ENCODE data around the gene DAPK2.

Gene DAPK2

DNA sequence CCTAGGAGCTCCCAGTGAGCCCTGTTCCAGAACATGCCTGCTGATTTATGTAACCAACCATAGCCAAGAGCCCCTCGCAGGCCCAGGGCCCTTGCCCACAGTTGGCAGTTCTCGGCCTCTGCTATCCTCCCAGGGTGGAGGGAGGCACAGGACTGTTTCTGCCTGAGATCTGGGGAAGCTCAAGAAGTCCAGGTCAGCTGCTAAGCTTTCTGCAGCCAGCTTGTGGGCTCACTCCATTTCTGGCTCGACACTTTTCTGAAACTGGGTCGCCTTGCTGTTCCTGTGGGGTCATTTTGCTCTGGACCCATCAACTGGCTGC, 140.1 kb downstream of the DAPK2 start:
- H2BK5ac ChIP-seq (ENCODE audit: low read depth, low read length, poor library complexity, severe bottlenecking) = no peak overlapping the region
- H2BK12ac ChIP-seq (ENCODE audit: low read length in 2 of 2) = no peak overlapping the region
- H3K36me3 ChIP-seq (ENCODE audit: control insufficient read depth in 1 of 2, insufficient read depth in 2 of 2, low read depth in 1 of 2, low read length in 2 of 2) = peaks cover 0 to 6% of the 10 kb centered on the region in 2 experiments
- no peak overlapping the region for H2AK5ac ChIP-seq (ENCODE audit: low read length, severe bottlenecking)
- H3K27me3 ChIP-seq (ENCODE audit: control insufficient read depth in 1 of 2, insufficient read depth in 1 of 2, low read length in 2 of 2) = no peaks in the 10 kb centered on the region
- no peak overlapping the region for H2AFZ ChIP-seq (ENCODE audit: low read depth, low read length)
- peaks cover 14% of the 10 kb centered on the region for H3K4me1 ChIP-seq (ENCODE audit: control insufficient read depth, insufficient read depth, low read depth, low read length)
- no peak overlapping the region for H3K14ac ChIP-seq (ENCODE audit: low read length in 2 of 2)
- no peak overlapping the region for H2BK15ac ChIP-seq (ENCODE audit: low read depth, poor library complexity, severe bottlenecking)
- no peak overlapping the region for H3K4me2 ChIP-seq (ENCODE audit: low read length, poor library complexity, severe bottlenecking)
- DNase-seq = no peak
- H3K9ac ChIP-seq (ENCODE audit: low read length) = no peak overlapping the region
- H3K27ac ChIP-seq (ENCODE audit: low read length, poor library complexity, severe bottlenecking) = no peak overlapping the region
- H4K8ac ChIP-seq (ENCODE audit: low read length) = no peak overlapping the region
- H3K4ac ChIP-seq (ENCODE audit: low read depth in 1 of 2, low read length in 2 of 2) = no peak overlapping the region
- H3K4me3 ChIP-seq (ENCODE audit: insufficient read depth in 1 of 2, low read depth in 1 of 2, low read length in 2 of 2) = no peak overlapping the region
- H3K23ac ChIP-seq (ENCODE audit: low read length in 2 of 2) = no peak overlapping the region
- no peak overlapping the region for H2BK120ac ChIP-seq (ENCODE audit: low read depth, low read length)
- H3K79me1 ChIP-seq (replicated peaks; ENCODE audit: low read length, poor library complexity, severe bottlenecking) = no peaks in the 10 kb centered on the region
- 78% methylated on average over 4 of the region's 4 CpGs for whole genome bisulfite sequencing
- H3K18ac ChIP-seq (ENCODE audit: low read depth in 1 of 2, low read length in 2 of 2) = no peak overlapping the region
- no peaks in the 10 kb centered on the region for H3K9me3 ChIP-seq (ENCODE audit: control insufficient read depth, low read length)
- no peak overlapping the region for H4K91ac ChIP-seq (ENCODE audit: low read length)

GRCh38 chr15:63905558-63906265, 140.6 kb downstream of the DAPK2 start:
- Histone ChIP-seq H4K91ac (ENCODE audit: low read length) (no peak overlapping the region), H3K4me1 (ENCODE audit: control insufficient read depth, insufficient read depth, low read depth, low read length) (peaks cover 14% of the 10 kb centered on the region), H3K4ac (ENCODE audit: low read depth in 1 of 2, low read length in 2 of 2) (no peak overlapping the region), H2AK5ac (ENCODE audit: low read length, severe bottlenecking) (no peak overlapping the region), H2BK5ac (ENCODE audit: low read depth, low read length, poor library complexity, severe bottlenecking) (no peak overlapping the region), H3K23ac (ENCODE audit: low read length in 2 of 2) (no peak overlapping the region), H2BK15ac (ENCODE audit: low read depth, poor library complexity, severe bottlenecking) (no peak overlapping the region), H2AFZ (ENCODE audit: low read depth, low read length) (no peak overlapping the region), H2BK120ac (ENCODE audit: low read depth, low read length) (no peak overlapping the region), H3K4me2 (ENCODE audit: low read length, poor library complexity, severe bottlenecking) (no peak overlapping the region), H3K14ac (ENCODE audit: low read length in 2 of 2) (no peak overlapping the region), H3K18ac (ENCODE audit: low read depth in 1 of 2, low read length in 2 of 2) (no peak overlapping the region), H2BK12ac (ENCODE audit: low read length in 2 of 2) (no peak overlapping the region), H4K8ac (ENCODE audit: low read length) (no peak overlapping the region), H3K36me3 (ENCODE audit: control insufficient read depth in 1 of 2, insufficient read depth in 2 of 2, low read depth in 1 of 2, low read length in 2 of 2) (peaks cover 0 to 6% of the 10 kb centered on the region in 2 experiments), H3K9me3 (ENCODE audit: control insufficient read depth, low read length) (no peaks in the 10 kb centered on the region), H3K27me3 (ENCODE audit: control insufficient read depth in 1 of 2, insufficient read depth in 1 of 2, low read length in 2 of 2) (no peaks in the 10 kb centered on the region), H3K79me1 (replicated peaks; ENCODE audit: low read length, poor library complexity, severe bottlenecking) (no peaks in the 10 kb centered on the region), H3K9ac (ENCODE audit: low read length) (no peak overlapping the region), H3K4me3 (ENCODE audit: insufficient read depth in 1 of 2, low read depth in 1 of 2, low read length in 2 of 2) (no peak overlapping the region), H3K27ac (ENCODE audit: low read length, poor library complexity, severe bottlenecking) (no peak overlapping the region)
- 81% methylated on average over 8 of the region's 8 CpGs for WGBS
- DNase-seq = no peak

DNA sequence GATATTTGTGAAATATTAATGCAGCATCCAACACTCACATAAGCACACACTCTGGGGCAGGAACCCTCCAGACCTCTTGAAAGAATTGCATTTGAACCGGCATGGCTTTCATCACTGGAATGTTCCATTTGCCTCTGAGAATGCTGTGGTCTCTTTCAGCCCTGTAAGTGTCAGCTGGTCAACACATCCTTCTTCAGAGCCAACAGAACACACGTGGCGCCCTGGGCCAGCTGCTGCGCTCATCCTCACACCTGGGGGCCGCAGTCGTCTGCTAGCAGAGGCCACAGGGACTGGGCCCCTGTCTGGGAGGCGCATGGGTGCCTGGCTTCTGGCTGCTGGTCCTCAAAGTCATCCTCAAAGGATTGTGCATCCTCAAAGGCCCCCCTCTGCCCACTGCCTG, 141.2 kb downstream of the DAPK2 start:
- Histone ChIP-seq H3K27ac (ENCODE audit: low read length, poor library complexity, severe bottlenecking) (no peak overlapping the region), H3K23ac (ENCODE audit: low read length in 2 of 2) (no peak overlapping the region), H2BK120ac (ENCODE audit: low read depth, low read length) (no peak overlapping the region), H3K4me2 (ENCODE audit: low read length, poor library complexity, severe bottlenecking) (no peak overlapping the region), H3K4me1 (ENCODE audit: control insufficient read depth, insufficient read depth, low read depth, low read length) (peaks cover 10% of the 10 kb centered on the region), H3K79me1 (replicated peaks; ENCODE audit: low read length, poor library complexity, severe bottlenecking) (no peaks in the 10 kb centered on the region), H2AK5ac (ENCODE audit: low read length, severe bottlenecking) (no peak overlapping the region), H3K36me3 (ENCODE audit: control insufficient read depth in 1 of 2, insufficient read depth in 2 of 2, low read depth in 1 of 2, low read length in 2 of 2) (peaks cover 0 to 6% of the 10 kb centered on the region in 2 experiments), H3K4ac (ENCODE audit: low read depth in 1 of 2, low read length in 2 of 2) (no peak overlapping the region), H3K9me3 (ENCODE audit: control insufficient read depth, low read length) (no peaks in the 10 kb centered on the region), H3K4me3 (ENCODE audit: insufficient read depth in 1 of 2, low read depth in 1 of 2, low read length in 2 of 2) (no peak overlapping the region), H3K27me3 (ENCODE audit: control insufficient read depth in 1 of 2, insufficient read depth in 1 of 2, low read length in 2 of 2) (no peaks in the 10 kb centered on the region), H2BK15ac (ENCODE audit: low read depth, poor library complexity, severe bottlenecking) (no peak overlapping the region), H3K18ac (ENCODE audit: low read depth in 1 of 2, low read length in 2 of 2) (no peak overlapping the region), H3K9ac (ENCODE audit: low read length) (no peak overlapping the region), H2AFZ (ENCODE audit: low read depth, low read length) (no peak overlapping the region), H2BK5ac (ENCODE audit: low read depth, low read length, poor library complexity, severe bottlenecking) (no peak overlapping the region), H4K8ac (ENCODE audit: low read length) (no peak overlapping the region), H2BK12ac (ENCODE audit: low read length in 2 of 2) (no peak overlapping the region), H3K14ac (ENCODE audit: low read length in 2 of 2) (no peak overlapping the region), H4K91ac (ENCODE audit: low read length) (no peak overlapping the region)
- WGBS = 80% methylated on average over 7 of the region's 7 CpGs
- DNase-seq = no peak

DNA sequence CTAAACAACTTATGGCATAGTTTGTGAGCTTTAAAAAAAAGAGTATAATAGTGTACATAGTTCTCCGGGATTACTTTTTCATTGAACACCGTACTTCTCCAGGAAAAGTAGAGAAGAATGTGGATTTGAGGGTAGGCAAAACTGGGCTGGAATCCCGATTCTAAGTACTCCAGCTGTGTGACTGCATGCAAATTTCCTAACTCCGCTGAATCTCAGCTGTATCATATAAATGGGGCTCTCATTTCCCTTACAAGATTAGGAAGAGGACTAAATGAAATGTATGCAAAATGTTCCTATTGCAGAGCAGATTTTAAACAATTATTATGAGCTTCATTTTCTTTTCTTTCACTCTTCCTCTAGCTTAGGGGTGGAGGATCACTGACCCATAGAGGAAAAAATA, 142.2 kb downstream of the DAPK2 start:
- Histone ChIP-seq H2BK15ac (ENCODE audit: low read depth, poor library complexity, severe bottlenecking) (no peak overlapping the region), H3K4me1 (ENCODE audit: control insufficient read depth, insufficient read depth, low read depth, low read length) (peaks cover 4% of the 10 kb centered on the region), H3K14ac (ENCODE audit: low read length in 2 of 2) (no peak overlapping the region), H4K8ac (ENCODE audit: low read length) (no peak overlapping the region), H2BK12ac (ENCODE audit: low read length in 2 of 2) (no peak overlapping the region), H2BK120ac (ENCODE audit: low read depth, low read length) (no peak overlapping the region), H3K9me3 (ENCODE audit: control insufficient read depth, low read length) (no peaks in the 10 kb centered on the region), H3K36me3 (ENCODE audit: control insufficient read depth in 1 of 2, insufficient read depth in 2 of 2, low read depth in 1 of 2, low read length in 2 of 2) (peaks cover 0 to 6% of the 10 kb centered on the region in 2 experiments), H3K27ac (ENCODE audit: low read length, poor library complexity, severe bottlenecking) (no peak overlapping the region), H2BK5ac (ENCODE audit: low read depth, low read length, poor library complexity, severe bottlenecking) (no peak overlapping the region), H3K9ac (ENCODE audit: low read length) (no peak overlapping the region), H3K4me3 (ENCODE audit: insufficient read depth in 1 of 2, low read depth in 1 of 2, low read length in 2 of 2) (no peak overlapping the region), H3K23ac (ENCODE audit: low read length in 2 of 2) (no peak overlapping the region), H3K18ac (ENCODE audit: low read depth in 1 of 2, low read length in 2 of 2) (no peak overlapping the region), H3K79me1 (replicated peaks; ENCODE audit: low read length, poor library complexity, severe bottlenecking) (no peaks in the 10 kb centered on the region), H3K27me3 (ENCODE audit: control insufficient read depth in 1 of 2, insufficient read depth in 1 of 2, low read length in 2 of 2) (no peaks in the 10 kb centered on the region), H2AK5ac (ENCODE audit: low read length, severe bottlenecking) (no peak overlapping the region), H4K91ac (ENCODE audit: low read length) (no peak overlapping the region), H3K4ac (ENCODE audit: low read depth in 1 of 2, low read length in 2 of 2) (no peak overlapping the region), H2AFZ (ENCODE audit: low read depth, low read length) (no peak overlapping the region), H3K4me2 (ENCODE audit: low read length, poor library complexity, severe bottlenecking) (no peak overlapping the region)
- 86% methylated on average over 3 of the region's 4 CpGs for WGBS
- DNase-seq = no peak
